GM12891 (cell line): ENCODE data around the gene JPH3.
"Not testable (repeated sequence)": the region's sequence is repeated elsewhere in the genome, so short reads cannot be mapped to it uniquely, and the experiment has no call there.

ENCODE experiments used
- DNase-seq: peaks from one replicate; pipeline ENCODE4 v3.0.0; 2011; ENCODE audit warnings: low spot score; ENCODE audit not compliant: insufficient read length
- FAIRE-seq: peaks from 2 replicates; lab custom pipeline; 2011; peaks lifted over from hg19 to GRCh38; lab: Jason Lieb, UNC
- PAX5 ChIP-seq: IDR thresholded peaks from 2 replicates; pipeline ENCODE4 v1.6.1; 2011; ENCODE audit warnings: low read length, moderate library complexity, mild to moderate bottlenecking; ENCODE audit not compliant: insufficient read depth, severe bottlenecking
- POLR2A ChIP-seq: IDR thresholded peaks from 2 replicates; pipeline ENCODE4 v1.6.1; 2011; ENCODE audit warnings: low read depth, low read length, control low read depth
- POLR2AphosphoS5 ChIP-seq: IDR thresholded peaks from 2 replicates; pipeline ENCODE4 v1.6.1; 2011; ENCODE audit warnings: low read depth, low read length, control low read depth
- POU2F2 ChIP-seq: IDR thresholded peaks from 2 replicates; pipeline ENCODE4 v1.6.1; 2011; ENCODE audit warnings: low read depth, mild to moderate bottlenecking, control low read depth, low read length, moderate library complexity
- SPI1 ChIP-seq: IDR thresholded peaks from 2 replicates; pipeline ENCODE4 v1.6.1; 2011; ENCODE audit warnings: low read depth, low read length, control low read depth
- TAF1 ChIP-seq: IDR thresholded peaks from 2 replicates; pipeline ENCODE4 v1.6.1; 2011; ENCODE audit warnings: low read depth, low read length, control low read depth

The JPH3 gene

GRCh38 chr16:87707714-87708580 lies 105.6 kb downstream of the JPH3 start:
- no peak for TF ChIP-seq POLR2AphosphoS5
- no peak for TF ChIP-seq POU2F2
- no peak for TF ChIP-seq SPI1
- no peak for TF ChIP-seq PAX5
- no peak for TF ChIP-seq POLR2A
- TF ChIP-seq TAF1 = no peak
- DNase-seq (no peak), FAIRE-seq (no peak)

- DNase-seq = no peak
- TF ChIP-seq TAF1 (no peak), POLR2AphosphoS5 (no peak), POLR2A (no peak), SPI1 (no peak), PAX5 (no peak), POU2F2 (no peak)
Measured at GRCh38 chr16:87708881-87709638, 106.8 kb downstream of the JPH3 start.

GRCh38 chr16:87709677-87710076 lies 107.4 kb downstream of the JPH3 start:
- no peak for TF ChIP-seq SPI1
- no peak for TF ChIP-seq POU2F2
- no peak for TF ChIP-seq PAX5
- FAIRE-seq (no peak), DNase-seq (no peak)

More at GRCh38 chr16:87708881-87709638, 106.8 kb downstream of the JPH3 start:
- no peak for FAIRE-seq

GRCh38 chr16:87710887-87711286 lies 108.6 kb downstream of the JPH3 start:
- FAIRE-seq = no peak
- TF ChIP-seq TAF1 = no peak
- no peak for TF ChIP-seq POLR2A
- TF ChIP-seq POU2F2 = no peak
- TF ChIP-seq POLR2AphosphoS5 = no peak
- TF ChIP-seq PAX5 = no peak
- TF ChIP-seq SPI1 = no peak
- no peak for DNase-seq

GRCh38 chr16:87712184-87712762 lies 110.0 kb downstream of the JPH3 start:
- DNase-seq (no peak), FAIRE-seq (no peak)
- TF ChIP-seq TAF1 = no peak
- no peak for TF ChIP-seq POLR2A
- no peak for TF ChIP-seq POU2F2
- TF ChIP-seq SPI1 = no peak
- TF ChIP-seq PAX5 = no peak
- no peak for TF ChIP-seq POLR2AphosphoS5

GRCh38 chr16:87713451-87714229 lies 111.3 kb downstream of the JPH3 start:
- peak; percentile 74 for FAIRE-seq
- DNase-seq = peak; percentile 72

GRCh38 chr16:87715231-87715630 lies 112.9 kb downstream of the JPH3 start:
- TF ChIP-seq SPI1 = no peak
- no peak for TF ChIP-seq POU2F2
- no peak for TF ChIP-seq TAF1
- TF ChIP-seq PAX5 = no peak
- no peak for TF ChIP-seq POLR2AphosphoS5
- no peak for TF ChIP-seq POLR2A
- FAIRE-seq = no peak
- DNase-seq = no peak

More at GRCh38 chr16:87713451-87714229, 111.3 kb downstream of the JPH3 start:
- TF ChIP-seq TAF1 (no peak), POLR2AphosphoS5 (no peak), POU2F2 (no peak), PAX5 (no peak), POLR2A (no peak), SPI1 (no peak)

- DNase-seq (no peak), FAIRE-seq (no peak)
- TF ChIP-seq TAF1 (no peak), POU2F2 (no peak), POLR2A (no peak), SPI1 (no peak), PAX5 (no peak), POLR2AphosphoS5 (no peak)
Measured at GRCh38 chr16:87715658-87716057, 113.3 kb downstream of the JPH3 start.

- DNase-seq, FAIRE-seq: not testable (repeated sequence)
Measured at GRCh38 chr16:87718831-87719230, 116.5 kb downstream of the JPH3 start.
